NT2/D1 (cell line): ENCODE results near the gene RPL10A.

Experiments
- SUZ12 ChIP-seq: IDR thresholded peaks from 2 replicates; pipeline ENCODE4 v1.6.1; 2011; ENCODE audit not compliant: insufficient read length, insufficient read depth; ENCODE audit errors: extremely low read depth
- ZNF274 ChIP-seq: IDR thresholded peaks from 2 replicates; pipeline ENCODE4 v1.6.1; 2011; ENCODE audit warnings: mild to moderate bottlenecking, low read depth, low read length

GRCh38 chr6:35494161-35494563 is 26.0 kb downstream of the RPL10A start:
- no peak for TF ChIP-seq ZNF274
- TF ChIP-seq SUZ12, result no peak
